Esophagus (tissue), 2 donors: ENCODE data around the gene CCDC28B. TPM values are rescaled to one million over a fixed set of nuclear protein-coding genes. Genes with fewer than 3 reads are reported as not detected.

Experiments
- H3K27ac ChIP-seq, 2 donors: one replicate each; pipeline ENCODE4 v1.5.1; 2013; ENCODE audit warnings: low read depth in 2 of 2, mild to moderate bottlenecking in 2 of 2, inconsistent platforms in 1 of 2, low read length in 1 of 2, moderate library complexity in 1 of 2
- H3K27me3 ChIP-seq, 2 donors: one replicate each; pipeline ENCODE4 v1.6.1; 2013; ENCODE audit warnings: low read length in 2 of 2, control low read depth in 1 of 2, mild to moderate bottlenecking in 1 of 2; ENCODE audit not compliant: insufficient read depth in 2 of 2, control insufficient read depth in 1 of 2
- H3K36me3 ChIP-seq, 2 donors: one replicate each; pipeline ENCODE4 v1.6.1; 2013; ENCODE audit warnings: low read length in 1 of 2; ENCODE audit not compliant: control insufficient read depth in 2 of 2, insufficient read depth in 2 of 2
- H3K4me1 ChIP-seq, 2 donors: one replicate each; pipeline ENCODE4 v1.6.1; 2013; ENCODE audit warnings: low read length in 1 of 2; ENCODE audit not compliant: control insufficient read depth in 2 of 2, insufficient read depth in 2 of 2
- H3K4me3 ChIP-seq, 2 donors: one replicate each; pipeline ENCODE4 v1.5.1; 2013; ENCODE audit warnings: low read length in 2 of 2, mild to moderate bottlenecking in 2 of 2, low read depth in 1 of 2, moderate library complexity in 1 of 2
- H3K9me3 ChIP-seq, 2 donors: one replicate each; pipeline ENCODE4 v1.6.1; 2013; ENCODE audit warnings: mild to moderate bottlenecking in 2 of 2, low read depth in 1 of 2, low read length in 1 of 2, moderate library complexity in 1 of 2; ENCODE audit not compliant: control insufficient read depth in 2 of 2, insufficient read depth in 1 of 2
- WGBS, 2 donors: extraction: QIAGEN DNeasy Blood & Tissue Kit; methylation state at CpG; one replicate each; pipeline ENCODE4 v1.1.7; 2013; 5-methylcytosine and 5-hydroxymethylcytosine counted together
- polyA plus RNA-seq, 2 donors: library from polyadenylated mRNA; stranded (reverse); fragments of 200-250 nt; gene quantifications; one replicate each; pipeline ENCODE4 v1.2.3, GENCODE V29; 2013
- donor health status: healthy with polysubstance abuse.
- donor health status: Bipolar disorder and iron deficiency.

CCDC28B gene
- polyA plus RNA-seq, 2 donors: 2.7 to 2.9 TPM

DNA sequence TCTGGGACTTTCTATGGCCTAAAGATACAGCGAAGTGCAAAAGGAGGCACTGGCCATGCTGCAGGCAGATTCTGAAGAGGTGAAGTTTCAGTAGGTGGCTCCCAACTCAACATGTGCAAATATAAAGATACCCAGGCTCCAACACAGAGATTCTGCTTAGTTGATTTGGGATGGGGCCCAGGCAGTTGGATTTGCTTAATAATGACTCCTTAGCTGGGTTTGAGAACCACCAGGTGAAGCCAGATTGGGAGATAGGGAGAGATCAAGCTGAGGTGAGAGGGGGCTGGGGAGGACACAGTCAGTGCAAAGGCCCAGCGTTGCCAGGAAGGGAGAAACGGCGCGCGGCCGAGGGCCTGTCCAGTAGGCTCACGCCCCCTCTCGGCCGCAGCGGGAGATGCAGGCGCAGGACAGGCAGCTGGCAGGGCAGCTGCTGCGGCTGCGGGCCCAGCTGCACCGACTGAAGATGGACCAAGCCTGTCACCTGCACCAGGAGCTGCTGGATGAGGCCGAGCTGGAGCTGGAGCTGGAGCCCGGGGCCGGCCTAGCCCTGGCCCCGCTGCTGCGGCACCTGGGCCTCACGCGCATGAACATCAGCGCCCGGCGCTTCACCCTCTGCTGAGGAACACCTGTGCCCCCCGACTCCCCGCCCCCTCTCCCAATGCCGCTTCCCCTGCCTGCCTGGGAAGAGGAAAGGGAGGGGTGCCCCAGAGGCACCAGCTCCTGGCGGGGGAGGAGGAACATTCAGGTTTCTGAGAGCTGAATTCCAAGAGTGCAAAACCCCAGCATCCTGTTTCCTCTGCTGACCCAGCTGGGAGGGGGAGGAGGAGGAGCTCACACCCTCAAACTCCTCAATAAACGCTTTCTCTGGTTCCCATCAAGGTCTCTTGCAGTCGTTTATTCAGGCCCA, 47.8 kb downstream of the CCDC28B start:
- 7 to 12% methylated on average over 25 to 31 of the region's 31 CpGs for WGBS, 2 donors
- Histone ChIP-seq H3K36me3 (no peaks in the 10 kb centered on the region), H3K4me3 (peak overlapping the region in 1 of 2 donors; percentile 3), H3K27me3 (no peaks in the 10 kb centered on the region), H3K9me3 (peaks cover 0 to 3% of the 10 kb centered on the region in 2 donors), H3K27ac (peak overlapping the region; percentile 47 to 51), H3K4me1 (peaks cover 0 to 5% of the 10 kb centered on the region in 2 donors)

- Histone ChIP-seq H3K4me3 (no peak overlapping the region), H3K27me3 (no peaks in the 10 kb centered on the region), H3K4me1 (peaks cover 0 to 5% of the 10 kb centered on the region in 2 donors), H3K36me3 (no peaks in the 10 kb centered on the region), H3K9me3 (peaks cover 0 to 3% of the 10 kb centered on the region in 2 donors), H3K27ac (peak overlapping the region; percentile 43 to 69)
- WGBS, 2 donors: 58 to 65% methylated on average over 9 of the region's 9 CpGs
These were observed 49.6 kb downstream of the CCDC28B start for GRCh38 chr1:32249831-32250525.

- 74 to 75% methylated on average over 25 of the region's 25 CpGs for WGBS, 2 donors
- no peaks in the 10 kb centered on the region for H3K27me3 ChIP-seq
- H3K36me3 ChIP-seq: no peaks in the 10 kb centered on the region
- H3K9me3 ChIP-seq: peaks cover 0 to 3% of the 10 kb centered on the region in 2 donors
- peak within 1 kb of the TSS in 1 of 2 donors; percentile 32 for H3K4me3 ChIP-seq
- H3K4me1 ChIP-seq: peaks cover 0 to 5% of the 10 kb centered on the region in 2 donors
- H3K27ac ChIP-seq: peak within 1 kb of the TSS; percentile 43 to 69
These were observed 50.7 kb downstream of the CCDC28B start, which contains the start of gene LCK for GRCh38 chr1:32250893-32251716. TSS of gene LCK (plus strand) at chr1:32251265. CDS start at chr1:32274330, 23,065 bp downstream.

Other genes starting within 250 kb of the CCDC28B start
- 10 to 100 TPM; 55.1 to 63.4 TPM for gene KHDRBS1, start 186.7 kb upstream of the CCDC28B start, polyA plus RNA-seq
- gene TMEM39B, start 127.7 kb upstream of the CCDC28B start, polyA plus RNA-seq: 1 to 10 TPM; 6.8 to 9.5 TPM
- gene KPNA6, start 92.5 kb upstream of the CCDC28B start, polyA plus RNA-seq: 1 to 10 TPM; 6.9 to 9.9 TPM
- 10 to 100 TPM; 10.2 to 13.5 TPM for gene TXLNA, start 20.9 kb upstream of the CCDC28B start, polyA plus RNA-seq
- gene IQCC, start 5.1 kb downstream of the CCDC28B start, polyA plus RNA-seq: 1 to 10 TPM; 1.5 to 1.6 TPM
- gene DCDC2B, start 8.5 kb downstream of the CCDC28B start, polyA plus RNA-seq: under 1 TPM in 1 of 2 donors, not detected in 1; 0.06 TPM
- gene TMEM234, start 21.8 kb downstream of the CCDC28B start, polyA plus RNA-seq: 10 to 100 TPM; 10.4 to 15.6 TPM
- gene EIF3I, start 21.8 kb downstream of the CCDC28B start, polyA plus RNA-seq: 100 to 1,000 TPM; 134 to 189 TPM
- 1 to 10 TPM; 1.8 to 2.0 TPM for gene FAM167B, start 46.6 kb downstream of the CCDC28B start, polyA plus RNA-seq
- 1 to 10 TPM; 2.3 to 2.4 TPM for gene LCK, start 50.7 kb downstream of the CCDC28B start, polyA plus RNA-seq
- gene HDAC1, start 91.5 kb downstream of the CCDC28B start, polyA plus RNA-seq: 10 to 100 TPM; 43.8 to 90.3 TPM
- 1 to 10 TPM; 3.6 to 6.0 TPM for gene MARCKSL1, start 135.6 kb downstream of the CCDC28B start, polyA plus RNA-seq
- gene FAM229A, start 161.9 kb downstream of the CCDC28B start, polyA plus RNA-seq: 1 to 10 TPM; 2.9 to 5.9 TPM
- gene TSSK3, start 161.9 kb downstream of the CCDC28B start, polyA plus RNA-seq: under 1 TPM; 0.15 to 0.53 TPM
- 10 to 100 TPM; 24.1 to 26.9 TPM for gene BSDC1, start 193.8 kb downstream of the CCDC28B start, polyA plus RNA-seq